ENCODE results near the gene POLR3K.

POLR3K gene

DNA sequence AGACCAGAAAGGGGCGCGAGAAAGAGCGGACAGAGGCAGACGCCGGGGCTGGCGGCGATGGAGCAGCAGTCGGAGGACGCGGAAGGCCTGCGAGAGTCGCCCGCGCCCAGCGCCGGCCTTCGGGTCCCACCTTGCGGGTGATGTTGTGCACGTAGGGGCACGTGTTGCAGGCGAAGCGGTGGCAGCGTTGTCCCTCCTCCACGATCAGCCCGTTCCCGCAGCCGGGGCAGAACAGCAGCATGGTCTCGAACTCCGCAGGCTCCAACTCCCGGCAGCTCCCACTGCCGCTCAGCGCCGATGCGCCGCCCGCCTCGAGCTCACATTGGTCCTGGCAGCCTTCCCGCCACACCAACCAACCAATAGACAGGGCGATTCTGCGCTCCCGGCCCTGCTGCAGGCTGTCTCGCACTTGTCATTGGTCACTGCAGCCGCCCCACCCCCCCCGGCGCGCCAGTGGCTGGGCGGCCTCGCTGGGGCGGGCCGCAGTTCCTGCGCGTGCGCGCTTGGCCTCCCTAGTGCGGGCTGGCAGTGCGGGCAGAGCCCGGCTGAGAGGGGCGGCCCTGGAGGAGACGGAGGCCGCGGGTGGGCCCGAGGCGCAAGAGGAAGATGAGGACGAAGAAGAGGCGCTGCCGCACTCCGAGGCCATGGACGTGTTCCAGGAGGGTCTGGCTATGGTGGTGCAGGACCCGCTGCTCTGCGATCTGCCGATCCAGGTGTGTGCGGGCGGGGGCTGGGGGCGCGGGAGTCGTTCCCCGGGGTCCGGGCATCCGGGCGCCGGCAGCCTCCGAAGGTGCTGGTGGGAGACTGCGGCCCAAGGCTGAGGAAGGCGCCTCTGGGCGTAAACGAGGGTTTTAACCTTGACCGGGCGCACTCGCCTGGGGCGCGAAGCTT lies at the start of gene POLR3K, which contains the start of gene SNRNP25 (continued):
- peak; percentile 53; the same call in 1 of the 2 replicates for TF ChIP-seq KLF7 (tag by site-specific recombination; IDR thresholded peaks at IDR 0.05; ENCODE audit: borderline replicate concordance)
- no peak; the same call in 1 of the 2 replicates for TF ChIP-seq ZBTB20 (tag by site-specific recombination; IDR thresholded peaks at IDR 0.05)
- TF ChIP-seq ZNF404 (tag by site-specific recombination; IDR thresholded peaks at IDR 0.05) = no peak
- TF ChIP-seq ZNF791 (tag by site-specific recombination; IDR thresholded peaks at IDR 0.05) = no peak
- TF ChIP-seq KLF16 (tag by site-specific recombination; IDR thresholded peaks at IDR 0.05) = peak; percentile 72; the same call in 1 of the 2 replicates

DNA sequence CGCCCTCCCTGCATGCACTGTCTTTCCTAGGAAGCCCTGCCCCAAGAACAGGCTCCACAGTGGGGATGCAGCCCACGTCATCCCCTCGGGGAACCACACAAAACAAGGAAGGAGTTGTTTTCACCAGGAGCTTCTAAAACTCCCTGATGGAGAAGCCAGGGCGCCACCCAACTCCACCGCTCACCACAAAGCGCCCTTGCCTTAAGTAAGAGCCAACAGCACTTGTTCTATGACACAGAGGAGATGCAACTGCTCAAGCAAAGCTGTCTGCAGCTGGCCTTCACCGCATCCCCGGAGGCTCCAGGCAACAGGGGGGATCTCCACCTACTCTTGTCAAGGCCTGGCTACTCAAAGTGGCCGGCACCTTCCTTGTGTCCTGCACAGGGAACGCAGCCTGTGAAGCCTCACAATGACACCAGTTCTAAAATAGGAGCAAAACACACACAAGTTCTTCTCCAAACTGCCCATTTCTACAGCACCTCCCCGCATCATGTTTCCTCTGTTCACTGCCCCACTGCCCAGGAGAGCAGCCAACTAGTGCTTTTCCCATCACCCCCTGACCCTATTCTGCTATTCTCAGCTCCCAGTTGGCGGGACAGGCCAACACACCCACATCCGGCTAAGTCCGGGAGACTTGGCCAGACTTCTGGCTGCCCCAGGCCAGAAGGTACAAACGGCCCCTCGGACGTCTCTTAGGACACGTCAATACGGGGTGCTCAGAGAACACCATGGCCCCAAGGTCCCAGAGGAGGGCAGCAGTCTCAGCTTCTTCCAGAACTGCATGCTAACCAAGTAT lies 48.9 kb upstream of the POLR3K start:
- H3K4me3 ChIP-seq (ENCODE audit: low read depth, low read length) = no peak overlapping the region
- H3K27ac ChIP-seq (ENCODE audit: extremely low read depth, low read depth, low read length) = no peak overlapping the region
- ChIA-PET CTCF (interaction anchor here (0.6 to 7.7 kb wide), 2 partner anchors 11 to 38 kb away, joined by 4 to 80 read pairs; no protein-coding TSS in a partner anchor), POLR2A (no interaction called here)
- H3K9me3 ChIP-seq (ENCODE audit: control insufficient read depth, insufficient read depth, low read depth, low read length) = no peaks in the 10 kb centered on the region
- peaks cover 0 to 42% of the 10 kb centered on the region in 2 experiments; a peak in 2 of 3 replicates for H3K36me3 ChIP-seq (ENCODE audit: control insufficient read depth in 2 of 2, insufficient read depth in 1 of 2, low read length in 2 of 2)
- H3K4me1 ChIP-seq (ENCODE audit: control insufficient read depth, insufficient read depth, low read length) = no peaks in the 10 kb centered on the region
- TF ChIP-seq ZNF157 (tag by site-specific recombination; IDR thresholded peaks at IDR 0.05) = no peak
- no peak for TF ChIP-seq ZNF521 (tag by site-specific recombination; IDR thresholded peaks at IDR 0.05)
- TF ChIP-seq ZNF274 (IDR thresholded peaks at IDR 0.05; ENCODE audit: low read length) = no peak
- no peak for TF ChIP-seq ZNF274 (tag by site-specific recombination; IDR thresholded peaks at IDR 0.05; ENCODE audit: borderline replicate concordance)
- no peak for TF ChIP-seq ZNF140 (tag by site-specific recombination; IDR thresholded peaks at IDR 0.05)
- TF ChIP-seq PRDM1 (tag by site-specific recombination; IDR thresholded peaks at IDR 0.05) = no peak
- TF ChIP-seq GLI4 (tag by site-specific recombination; IDR thresholded peaks at IDR 0.05) = no peak
- no peak for TF ChIP-seq MZF1 (tag by site-specific recombination; IDR thresholded peaks at IDR 0.05; ENCODE audit: borderline replicate concordance)
- TF ChIP-seq BCL11A (tag by site-specific recombination; IDR thresholded peaks at IDR 0.05; ENCODE audit: low read depth) = no peak
- TF ChIP-seq SP7 (tag by site-specific recombination; IDR thresholded peaks at IDR 0.05) = no peak
- no peak for TF ChIP-seq GLIS1 (tag by site-specific recombination; IDR thresholded peaks at IDR 0.05)
- TF ChIP-seq TCF7L2 (IDR thresholded peaks at IDR 0.05; ENCODE audit: borderline replicate concordance, low read depth, low read length) = no peak
- no peak for TF ChIP-seq OVOL3 (tag by site-specific recombination; IDR thresholded peaks at IDR 0.05)
- TF ChIP-seq, protein P1, sequence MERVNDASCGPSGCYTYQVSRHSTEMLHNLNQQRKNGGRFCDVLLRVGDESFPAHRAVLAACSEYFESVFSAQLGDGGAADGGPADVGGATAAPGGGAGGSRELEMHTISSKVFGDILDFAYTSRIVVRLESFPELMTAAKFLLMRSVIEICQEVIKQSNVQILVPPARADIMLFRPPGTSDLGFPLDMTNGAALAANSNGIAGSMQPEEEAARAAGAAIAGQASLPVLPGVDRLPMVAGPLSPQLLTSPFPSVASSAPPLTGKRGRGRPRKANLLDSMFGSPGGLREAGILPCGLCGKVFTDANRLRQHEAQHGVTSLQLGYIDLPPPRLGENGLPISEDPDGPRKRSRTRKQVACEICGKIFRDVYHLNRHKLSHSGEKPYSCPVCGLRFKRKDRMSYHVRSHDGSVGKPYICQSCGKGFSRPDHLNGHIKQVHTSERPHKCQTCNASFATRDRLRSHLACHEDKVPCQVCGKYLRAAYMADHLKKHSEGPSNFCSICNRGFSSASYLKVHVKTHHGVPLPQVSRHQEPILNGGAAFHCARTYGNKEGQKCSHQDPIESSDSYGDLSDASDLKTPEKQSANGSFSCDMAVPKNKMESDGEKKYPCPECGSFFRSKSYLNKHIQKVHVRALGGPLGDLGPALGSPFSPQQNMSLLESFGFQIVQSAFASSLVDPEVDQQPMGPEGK (tag by site-specific recombination; IDR thresholded peaks at IDR 0.05) = no peak
- no peak for TF ChIP-seq ZNF239 (tag by site-specific recombination; IDR thresholded peaks at IDR 0.05)
- no peak for TF ChIP-seq ZNF544 (tag by site-specific recombination; IDR thresholded peaks at IDR 0.05)
- TF ChIP-seq SALL2 (tag by site-specific recombination; IDR thresholded peaks at IDR 0.05; ENCODE audit: borderline replicate concordance) = no peak
- no peak for TF ChIP-seq ZNF138 (tag by site-specific recombination; IDR thresholded peaks at IDR 0.05; ENCODE audit: borderline replicate concordance)

Data from HEK293 (cell line).